WI38 (cell line): Measurements from ENCODE around the gene NYAP2.

Source experiments
- H3K4me3 ChIP-seq: 2 replicates; pipeline ENCODE4 v1.5.1; 2011; ENCODE audit warnings: low read depth, mild to moderate bottlenecking, control low read depth, low read length
- CTCF ChIP-seq: IDR thresholded peaks from 2 replicates; pipeline ENCODE4 v1.5.1; 2012; ENCODE audit warnings: low read depth, mild to moderate bottlenecking, control low read depth, low read length

Gene NYAP2

GRCh38 chr2:225512469-225512868, 113.0 kb downstream of the NYAP2 start:
- H3K4me3 ChIP-seq = no peak overlapping the region
- TF ChIP-seq CTCF = no peak

- H3K4me3 ChIP-seq = no peak overlapping the region
- TF ChIP-seq CTCF = no peak
These were observed 113.5 kb downstream of the NYAP2 start for GRCh38 chr2:225512876-225513540.

GRCh38 chr2:225515033-225515432, 115.5 kb downstream of the NYAP2 start:
- no peak overlapping the region for H3K4me3 ChIP-seq
- TF ChIP-seq CTCF = no peak

- H3K4me3 ChIP-seq = no peak overlapping the region
- no peak for TF ChIP-seq CTCF
These were observed 127.4 kb downstream of the NYAP2 start for GRCh38 chr2:225526760-225527390.

GRCh38 chr2:225531559-225531958, 132.0 kb downstream of the NYAP2 start:
- TF ChIP-seq CTCF = no peak
- no peak overlapping the region for H3K4me3 ChIP-seq

GRCh38 chr2:225532096-225532495, 132.6 kb downstream of the NYAP2 start:
- TF ChIP-seq CTCF = no peak
- no peak overlapping the region for H3K4me3 ChIP-seq

- no peak for TF ChIP-seq CTCF
- H3K4me3 ChIP-seq = no peak overlapping the region
These were observed 134.5 kb downstream of the NYAP2 start for GRCh38 chr2:225534037-225534436.
